ENCODE results near the gene SLC5A6.

SLC5A6 gene

DNA sequence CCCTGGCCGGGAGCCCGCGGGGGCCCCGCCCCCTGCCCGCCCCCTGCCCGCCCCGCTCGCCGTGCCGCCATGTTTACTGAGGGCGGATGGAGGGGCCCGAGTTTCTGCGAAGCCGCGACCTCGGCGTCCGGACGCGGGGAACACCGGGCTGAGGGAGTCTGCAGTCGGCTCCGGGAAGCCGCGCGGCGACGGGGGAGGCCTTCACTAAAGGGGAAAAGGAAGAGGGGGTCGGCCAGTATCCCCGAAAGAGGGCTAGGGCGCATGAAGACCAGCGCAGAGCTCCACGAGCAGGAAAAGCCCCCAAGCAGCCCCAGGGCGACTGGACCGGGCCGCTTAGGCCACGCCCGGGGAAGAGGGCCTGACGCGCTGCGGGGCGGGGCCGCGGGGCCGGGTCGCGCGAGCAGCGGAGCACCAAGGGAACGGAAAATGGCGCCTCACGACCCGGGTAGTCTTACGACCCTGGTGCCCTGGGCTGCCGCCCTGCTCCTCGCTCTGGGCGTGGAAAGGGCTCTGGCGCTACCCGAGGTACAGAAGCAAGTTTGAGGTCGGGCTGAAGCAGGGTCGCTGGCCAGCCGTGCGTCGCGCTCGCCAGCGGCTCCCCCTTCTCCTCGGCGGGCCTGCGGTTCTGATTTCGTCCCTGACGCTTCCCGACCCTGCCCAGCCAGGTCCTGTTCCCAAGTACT, at the start of gene SLC5A6, which contains the start of gene ATRAID:
TSS of gene SLC5A6 (minus strand) at position 326 of the 683 bp plus-strand sequence. CDS start 4,618 bp downstream, outside the sequence.
TSS of gene ATRAID (plus strand) at position 99 of the 683 bp plus-strand sequence. CDS start at position 427, 328 bp downstream.
- no peak for DNase-seq

DNA sequence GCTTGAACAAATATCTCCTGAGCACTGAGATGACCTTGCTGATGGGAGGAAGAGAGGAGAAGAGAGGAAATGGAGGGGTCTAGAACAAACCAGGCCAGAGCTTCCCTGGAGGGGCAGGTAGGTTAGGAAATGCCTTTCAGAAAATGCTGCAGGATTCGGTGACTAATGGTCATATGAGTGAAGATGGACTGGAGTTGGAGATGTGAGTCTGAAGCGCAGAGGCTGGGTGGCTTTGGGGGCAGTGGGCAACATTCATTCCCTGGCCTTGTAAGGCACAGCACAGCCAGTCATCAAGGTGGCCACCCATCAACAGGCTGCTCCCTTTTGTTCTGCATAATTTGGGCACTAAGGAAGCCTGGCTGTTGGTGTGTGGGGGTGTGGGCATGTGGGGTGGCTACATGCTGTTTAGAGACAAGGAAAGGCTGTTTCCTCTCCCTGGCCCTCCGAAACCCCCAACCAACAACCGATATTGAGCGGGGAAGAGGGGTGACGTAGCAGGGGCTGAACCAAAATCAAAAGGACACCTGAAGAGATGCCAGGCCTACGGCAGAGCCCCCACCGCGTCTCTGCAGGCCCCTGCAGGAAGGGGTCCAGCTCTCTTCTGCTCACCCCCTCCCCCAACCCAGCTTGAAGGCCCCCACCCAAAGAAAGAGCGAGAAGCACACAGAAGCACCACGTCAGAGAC, 49.3 kb upstream of the SLC5A6 start:
- no peak for DNase-seq

DNA sequence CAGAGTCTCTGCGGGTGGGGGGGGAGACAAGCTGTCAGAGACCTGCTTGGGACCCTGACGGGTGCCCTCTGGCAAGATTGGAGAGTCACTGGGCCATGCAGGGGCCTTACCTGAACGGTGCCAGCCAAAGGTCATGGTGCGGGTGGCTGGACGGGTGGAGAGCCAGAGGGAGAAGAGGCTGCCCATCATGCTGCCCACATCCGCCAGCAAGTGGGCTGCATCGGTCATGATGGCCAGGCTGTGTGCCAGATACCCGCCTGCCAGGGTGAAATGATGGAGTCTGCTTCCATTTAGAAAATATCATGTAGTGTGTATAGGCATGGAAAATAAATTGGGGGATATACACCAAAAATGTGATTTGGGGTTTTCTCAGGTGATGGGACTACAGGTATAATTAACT, 46.0 kb upstream of the SLC5A6 start:
- no peak for DNase-seq

DNA sequence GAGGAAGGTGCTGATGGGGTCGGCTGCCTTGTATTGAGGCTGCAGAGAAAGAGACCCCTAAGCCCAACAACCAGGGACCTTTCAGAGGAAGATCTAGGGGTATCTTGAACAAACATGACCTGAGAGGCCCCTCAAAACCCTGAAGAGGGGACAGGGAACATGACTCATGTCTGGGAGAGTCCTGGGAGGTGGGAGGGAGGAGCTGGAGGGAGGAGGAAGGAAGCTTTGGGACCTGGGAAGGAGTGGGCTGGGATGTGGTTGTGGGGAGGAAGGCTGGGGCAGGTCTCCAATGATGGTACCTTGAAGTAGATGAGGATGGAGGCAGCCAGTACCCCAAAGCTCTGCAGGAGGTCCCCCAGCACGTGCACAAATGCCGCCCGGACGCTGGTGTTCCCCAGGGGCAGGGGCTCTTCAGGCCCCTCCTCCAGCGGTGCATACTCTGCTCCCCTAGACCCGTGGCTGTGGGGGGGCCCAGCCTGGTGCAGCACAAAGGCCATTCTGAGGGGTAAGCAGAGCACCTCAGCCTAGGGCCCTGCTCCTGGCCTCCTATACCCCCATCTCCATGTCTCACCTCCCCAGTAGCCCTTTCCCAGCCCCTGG, 44.9 kb upstream of the SLC5A6 start:
- no peak for DNase-seq

DNA sequence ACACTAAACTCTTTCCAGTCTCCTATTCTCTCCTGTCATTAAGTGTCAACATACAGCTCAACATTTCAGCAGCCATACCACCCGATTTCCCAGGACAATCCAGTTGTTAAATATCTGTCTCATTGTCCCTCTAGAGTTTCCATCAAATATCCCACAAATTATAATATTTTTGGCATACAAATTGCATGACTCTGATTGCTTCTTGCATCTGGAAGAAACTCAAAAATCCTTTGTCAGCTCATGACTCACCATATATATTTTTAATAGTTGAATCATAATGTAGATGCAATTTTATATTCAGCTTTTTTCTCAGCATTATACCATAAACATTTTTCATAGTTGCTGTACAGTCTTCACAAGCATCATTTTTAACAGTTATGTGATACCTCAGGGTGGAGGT, 43.6 kb upstream of the SLC5A6 start:
- DNase-seq = no peak

DNA sequence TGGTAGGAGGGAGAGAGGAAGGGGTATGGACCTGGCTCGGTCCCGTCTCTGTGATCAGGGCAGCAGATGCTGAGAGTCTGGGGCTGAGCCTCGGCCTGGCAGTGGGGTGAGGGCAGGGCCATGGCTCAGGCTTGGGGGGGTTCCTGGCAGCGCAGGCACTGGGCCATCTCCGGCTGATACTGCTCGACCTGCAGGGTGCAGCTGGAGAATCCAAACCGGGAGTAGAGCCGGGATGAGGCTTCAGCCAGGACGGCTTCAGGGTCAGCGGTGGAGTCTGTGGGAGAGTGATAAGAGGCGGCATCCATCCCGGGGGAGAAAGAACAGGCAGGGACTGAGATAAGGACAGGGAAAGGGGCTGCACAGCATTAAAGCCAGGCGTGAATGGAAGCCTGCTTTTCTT, 43.1 kb upstream of the SLC5A6 start:
- no peak for DNase-seq

DNA sequence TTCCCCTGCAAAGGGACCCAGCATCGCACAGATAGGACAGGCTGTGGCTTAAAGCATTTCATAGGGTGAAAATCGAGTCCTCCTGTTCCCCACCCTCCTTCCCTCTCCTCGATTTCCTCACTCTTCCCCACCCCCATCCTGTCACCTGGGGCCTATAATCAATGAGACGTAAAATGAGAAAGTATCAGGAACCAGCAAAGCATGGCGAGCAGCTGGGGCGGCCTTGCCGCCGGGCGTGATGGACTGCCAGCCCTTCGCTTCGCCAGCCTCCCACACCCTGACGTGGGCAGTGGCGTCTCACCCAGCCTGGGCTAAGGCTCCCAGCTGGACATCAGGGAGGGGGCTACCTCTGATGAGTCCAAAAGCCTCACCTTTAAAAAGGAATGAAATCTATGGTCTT, 39.7 kb upstream of the SLC5A6 start:
- DNase-seq = no peak

DNA sequence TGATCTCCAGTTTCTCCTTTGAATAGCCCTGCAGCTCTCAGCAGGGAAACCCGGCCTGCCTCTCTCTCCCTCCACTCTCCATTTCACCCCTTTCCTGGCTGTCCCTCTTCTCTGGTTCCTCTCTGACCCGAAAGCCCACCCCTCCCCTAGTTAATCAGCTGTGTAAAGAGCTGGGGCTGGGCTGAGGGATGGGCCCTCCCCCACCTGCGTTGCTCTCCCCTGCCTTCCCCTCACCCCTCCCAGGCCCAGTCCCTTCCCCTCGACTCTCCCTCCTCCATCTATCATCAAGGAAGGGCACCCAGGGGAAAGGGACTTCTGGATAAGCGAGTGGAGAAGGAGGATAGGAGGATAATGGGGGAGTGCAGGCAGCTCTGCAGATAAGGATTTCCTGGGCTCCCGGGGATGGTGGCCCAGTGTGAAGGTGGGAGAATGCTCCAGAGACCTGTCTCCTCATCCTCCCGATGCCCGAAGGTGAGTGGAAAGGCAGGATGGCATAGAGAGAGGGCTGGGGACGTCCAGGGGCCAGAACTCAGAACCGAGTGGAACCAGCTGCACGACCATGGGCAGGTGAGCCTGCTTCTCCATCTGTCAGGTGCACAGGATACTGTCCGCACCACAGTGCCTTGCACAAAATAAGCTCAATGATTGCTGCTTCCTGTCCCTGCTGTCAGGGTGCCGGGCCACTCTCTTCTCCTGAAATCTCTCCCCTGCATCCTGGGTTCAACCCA, 38.7 kb upstream of the SLC5A6 start:
- DNase-seq = no peak

DNA sequence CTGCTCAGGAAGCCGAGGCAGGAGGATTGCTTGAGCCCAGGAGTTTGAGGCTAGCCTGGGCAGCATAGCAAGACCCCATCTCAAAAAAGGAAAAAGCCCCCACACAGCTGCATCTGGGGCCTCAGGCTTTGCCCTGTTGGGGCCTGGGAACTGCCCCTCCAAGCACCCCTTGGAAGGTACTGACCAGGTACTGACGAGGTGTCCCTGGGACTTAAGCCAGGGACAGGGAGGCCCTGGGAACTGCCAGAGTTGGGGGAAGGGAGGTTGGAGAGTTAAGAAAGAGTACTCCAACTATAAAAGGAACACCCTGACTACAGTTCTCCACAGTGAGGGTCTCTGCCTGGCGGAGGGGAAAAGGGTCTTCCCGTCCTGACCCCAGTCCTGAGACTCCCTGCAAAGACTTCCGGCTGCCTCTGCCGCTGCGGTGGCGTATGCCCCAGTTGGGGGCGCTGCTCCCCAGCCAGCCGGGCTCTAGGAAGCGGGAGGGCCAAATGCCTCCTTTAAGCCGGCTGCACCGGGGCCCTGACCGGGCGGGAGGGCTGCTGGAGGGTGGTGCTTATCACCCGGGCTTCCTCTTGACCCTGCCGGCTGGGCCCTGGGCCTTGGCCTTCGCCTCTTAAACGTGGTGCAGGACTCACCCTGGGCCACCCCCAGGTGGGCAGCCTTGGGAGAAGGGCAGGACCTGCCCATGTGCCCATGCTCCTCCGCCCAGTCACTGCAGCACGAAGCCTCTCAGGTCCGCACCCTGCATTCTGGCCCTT, 38.0 kb upstream of the SLC5A6 start:
- no peak for DNase-seq

DNA sequence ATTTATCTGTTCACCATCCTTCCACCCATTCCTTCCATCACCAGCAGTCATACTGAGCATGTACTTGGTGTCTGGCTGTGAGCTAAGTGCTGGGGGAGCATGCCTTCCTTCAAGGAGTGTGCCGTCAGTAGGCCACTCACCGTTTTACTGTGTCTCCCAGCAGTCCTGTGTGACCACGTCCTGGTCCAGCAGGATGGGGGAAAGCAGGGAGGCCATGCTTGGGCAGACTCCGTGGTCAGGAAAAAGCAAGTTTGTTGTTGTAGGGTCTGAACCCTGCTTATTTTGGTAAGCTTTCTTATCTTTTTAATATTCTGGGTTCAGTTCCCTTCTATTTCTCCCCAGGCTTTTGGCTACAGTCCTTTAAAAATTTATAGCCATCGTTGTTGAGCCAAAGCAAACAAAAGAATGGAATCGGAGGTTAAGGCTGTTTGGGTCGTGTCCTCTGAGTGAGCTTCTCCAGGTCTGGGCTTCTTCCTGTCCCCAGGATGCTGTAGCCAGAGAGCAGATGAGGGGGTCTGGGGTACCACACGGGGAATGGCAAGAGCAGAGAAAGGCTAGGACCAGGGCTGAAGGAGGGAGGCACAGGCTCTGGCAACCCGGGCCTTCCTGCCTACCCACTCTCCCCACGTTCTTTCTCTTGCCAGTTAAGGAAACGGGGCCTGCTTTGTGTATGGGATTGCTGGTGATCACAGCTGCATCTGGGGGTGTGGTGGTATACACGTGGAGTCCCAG, 37.3 kb upstream of the SLC5A6 start:
- DNase-seq = no peak

DNA sequence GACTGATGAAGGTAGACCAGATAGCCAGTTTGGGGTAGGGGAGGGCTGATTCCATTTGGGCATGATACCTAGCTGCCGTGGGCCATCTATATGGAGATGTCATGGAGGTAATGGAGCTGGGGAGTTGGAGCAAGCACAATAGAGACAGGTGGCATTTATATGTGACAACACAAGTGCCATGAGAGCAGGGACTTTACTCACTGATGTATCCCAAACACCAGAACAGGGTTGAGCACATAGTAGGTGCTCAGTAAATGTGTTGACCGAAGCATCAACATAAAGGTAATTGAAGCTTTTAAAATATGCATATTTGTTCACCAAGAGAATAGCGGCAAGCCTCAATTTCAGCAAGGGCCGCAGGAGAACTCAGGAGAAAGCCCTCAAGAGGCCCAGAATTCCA, 35.8 kb upstream of the SLC5A6 start:
- DNase-seq = no peak

DNA sequence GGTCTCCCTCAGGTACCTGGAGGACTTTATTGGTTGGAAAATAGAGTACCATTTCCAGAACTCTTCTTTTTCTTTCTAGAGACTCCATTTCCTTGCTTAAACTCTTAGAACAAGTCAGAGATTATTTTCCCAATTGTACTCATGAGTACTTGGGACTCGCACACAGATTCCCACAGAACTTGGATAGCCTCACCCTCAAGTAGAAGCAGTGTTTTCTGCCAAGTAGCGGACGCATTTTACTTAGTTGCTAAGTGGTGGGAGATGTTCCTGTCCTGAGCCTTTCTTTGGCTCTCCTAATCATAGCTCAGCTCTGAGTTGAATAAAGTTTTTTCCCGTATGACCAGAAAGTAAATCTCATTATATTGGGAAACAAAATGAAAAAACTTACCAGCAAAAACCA, 33.6 kb upstream of the SLC5A6 start:
- DNase-seq = no peak

DNA sequence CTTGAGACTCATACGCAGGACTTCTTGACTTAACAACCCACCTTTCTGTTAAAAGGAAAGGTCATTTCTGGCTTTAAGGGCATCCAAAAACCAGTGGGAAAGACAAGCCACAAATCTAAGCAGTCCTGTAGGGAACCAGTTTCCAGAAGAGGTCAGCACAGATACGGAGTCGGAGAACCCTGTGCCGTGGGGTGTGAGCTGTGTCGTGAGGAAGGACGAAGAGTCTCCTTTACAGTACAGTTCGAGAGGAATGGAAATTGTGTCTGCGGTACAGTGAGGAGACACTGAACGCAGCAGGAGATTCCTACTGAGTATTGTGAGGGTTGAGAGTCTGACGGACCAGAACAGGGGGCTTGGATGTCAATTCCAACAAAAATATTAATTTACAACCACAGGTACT, 33.0 kb upstream of the SLC5A6 start:
- DNase-seq = no peak

DNA sequence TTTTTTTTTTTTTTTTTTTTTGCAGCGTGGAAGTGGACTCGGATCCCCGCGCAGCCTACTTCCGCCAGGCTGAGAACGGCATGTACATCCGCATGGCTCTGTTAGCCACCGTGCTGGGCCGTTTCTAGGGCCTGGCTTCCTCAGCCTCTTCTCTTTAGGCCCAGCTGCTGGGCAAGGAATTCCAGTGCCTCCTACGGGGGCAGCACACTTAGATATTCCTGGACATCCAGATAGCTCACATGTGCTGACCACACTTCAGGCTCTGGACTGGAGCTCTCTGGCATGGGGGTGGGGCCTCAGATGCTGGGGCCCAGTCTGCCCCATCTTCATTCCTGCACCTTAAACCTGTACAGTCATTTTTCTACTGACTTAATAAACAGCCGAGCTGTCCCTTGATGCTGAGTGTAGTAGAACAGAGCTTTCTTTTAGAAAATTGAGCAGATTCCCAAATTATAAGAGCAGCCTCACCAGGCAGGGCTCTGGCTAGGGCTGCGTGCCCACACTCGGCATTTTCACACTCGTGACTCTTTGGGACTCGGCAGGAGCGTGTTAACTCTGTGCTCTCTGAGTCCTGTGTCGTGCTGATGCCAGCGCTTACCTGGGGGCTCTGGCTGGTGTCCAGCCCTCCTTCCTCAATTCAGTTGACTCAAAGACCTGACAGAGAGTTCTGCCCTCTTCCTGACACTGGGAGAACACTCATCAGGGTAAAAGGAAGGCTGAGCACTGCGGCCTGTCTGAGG, 31.5 kb upstream of the SLC5A6 start:
- DNase-seq = no peak

DNA sequence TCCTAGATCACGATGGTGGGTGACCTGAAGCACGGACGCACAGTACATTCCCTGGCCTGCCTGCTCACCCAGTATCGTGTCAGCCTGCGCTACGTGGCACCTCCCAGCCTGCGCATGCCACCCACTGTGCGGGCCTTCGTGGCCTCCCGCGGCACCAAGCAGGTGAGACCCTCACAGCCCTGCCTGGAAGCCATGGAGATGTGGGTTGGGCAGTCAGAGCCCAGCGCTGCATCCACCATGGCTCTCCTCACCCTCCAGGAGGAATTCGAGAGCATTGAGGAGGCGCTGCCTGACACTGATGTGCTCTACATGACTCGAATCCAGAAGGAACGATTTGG, 30.5 kb upstream of the SLC5A6 start:
- DNase-seq = no peak

DNA sequence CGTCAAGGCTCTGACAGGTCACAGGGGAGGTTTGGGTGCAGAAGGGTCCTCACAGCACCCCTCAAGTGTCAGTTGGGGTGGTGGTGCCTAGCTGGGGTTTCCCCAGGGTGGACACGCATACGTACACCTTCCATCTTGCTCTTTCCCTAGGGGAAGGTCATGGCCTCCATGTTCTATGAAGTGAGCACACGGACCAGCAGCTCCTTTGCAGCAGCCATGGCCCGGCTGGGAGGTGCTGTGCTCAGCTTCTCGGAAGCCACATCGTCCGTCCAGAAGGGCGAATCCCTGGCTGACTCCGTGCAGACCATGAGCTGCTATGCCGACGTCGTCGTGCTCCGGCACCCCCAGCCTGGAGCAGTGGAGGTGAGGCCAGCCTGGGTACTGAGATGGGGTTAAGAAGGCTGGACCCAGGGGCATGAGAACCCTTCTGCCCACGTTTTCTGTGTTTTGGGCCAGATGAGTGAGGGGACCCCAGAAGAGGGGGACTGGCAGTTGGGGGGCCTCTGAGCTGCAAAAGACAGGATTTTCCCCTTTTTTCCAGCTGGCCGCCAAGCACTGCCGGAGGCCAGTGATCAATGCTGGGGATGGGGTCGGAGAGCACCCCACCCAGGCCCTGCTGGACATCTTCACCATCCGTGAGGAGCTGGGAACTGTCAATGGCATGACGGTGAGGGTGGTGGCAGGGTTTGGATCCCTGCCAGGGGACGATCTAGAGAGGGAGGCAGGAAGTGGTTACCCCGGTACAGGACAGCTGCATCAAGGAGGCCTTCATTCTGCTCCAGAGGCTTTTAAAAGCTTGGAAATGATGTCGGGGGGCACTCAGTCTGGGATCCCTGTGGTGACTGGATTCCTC, 29.9 kb upstream of the SLC5A6 start:
- no peak for DNase-seq

DNA sequence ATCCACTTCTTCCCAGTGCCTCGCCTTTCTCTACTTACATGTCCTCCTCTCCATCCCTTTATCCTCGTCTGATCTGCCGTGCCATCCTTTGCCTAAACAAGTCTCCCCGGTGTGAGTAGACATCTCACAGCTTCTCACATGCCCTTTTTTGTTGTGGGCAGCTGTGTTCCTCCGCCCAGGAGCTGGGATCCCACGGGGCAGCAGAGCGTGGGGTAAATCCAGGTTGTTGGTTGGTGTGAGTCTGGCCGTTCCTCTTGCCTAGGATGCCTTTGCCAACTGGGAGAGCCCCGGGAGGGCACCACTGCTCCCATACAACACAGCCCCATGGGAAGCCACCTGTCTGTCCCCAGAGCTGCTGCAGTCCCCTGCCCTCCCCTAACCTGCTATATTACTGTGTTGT, 28.3 kb upstream of the SLC5A6 start:
- DNase-seq = no peak

DNA sequence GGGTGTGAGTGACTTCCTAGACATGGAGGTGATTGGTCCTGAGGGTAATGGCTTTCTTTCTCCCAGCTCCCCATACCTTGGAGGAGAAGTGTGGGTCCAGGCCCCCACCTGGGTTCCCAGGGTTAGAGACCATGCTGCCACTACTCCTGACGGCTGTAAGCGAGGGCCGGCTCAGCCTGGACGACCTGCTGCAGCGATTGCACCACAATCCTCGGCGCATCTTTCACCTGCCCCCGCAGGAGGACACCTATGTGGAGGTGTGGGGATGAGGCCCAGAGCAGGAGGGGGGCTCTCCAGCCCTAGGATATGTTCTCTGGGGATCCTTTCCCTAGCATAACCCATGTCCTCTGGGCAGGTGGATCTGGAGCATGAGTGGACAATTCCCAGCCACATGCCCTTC, 26.9 kb upstream of the SLC5A6 start:
- no peak for DNase-seq

DNA sequence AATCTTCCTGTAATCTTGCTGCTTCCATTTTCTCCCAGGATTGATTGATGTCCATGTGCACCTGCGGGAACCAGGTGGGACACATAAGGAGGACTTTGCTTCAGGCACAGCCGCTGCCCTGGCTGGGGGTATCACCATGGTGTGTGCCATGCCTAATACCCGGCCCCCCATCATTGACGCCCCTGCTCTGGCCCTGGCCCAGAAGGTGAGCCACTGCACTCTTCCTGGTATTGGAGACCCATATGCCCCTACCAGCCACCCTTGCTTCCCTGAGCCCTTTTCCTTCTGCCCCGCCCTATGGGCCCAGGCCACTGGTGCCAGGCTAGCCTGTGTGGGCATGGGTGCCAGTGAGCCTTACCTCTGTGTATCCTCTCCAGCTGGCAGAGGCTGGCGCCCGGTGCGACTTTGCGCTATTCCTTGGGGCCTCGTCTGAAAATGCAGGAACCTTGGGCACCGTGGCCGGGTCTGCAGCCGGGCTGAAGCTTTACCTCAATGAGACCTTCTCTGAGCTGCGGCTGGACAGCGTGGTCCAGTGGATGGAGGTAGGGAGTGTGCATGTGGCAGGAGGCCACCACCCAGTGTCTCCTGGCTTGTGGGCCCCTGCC, 25.4 kb upstream of the SLC5A6 start:
- no peak for DNase-seq

DNA sequence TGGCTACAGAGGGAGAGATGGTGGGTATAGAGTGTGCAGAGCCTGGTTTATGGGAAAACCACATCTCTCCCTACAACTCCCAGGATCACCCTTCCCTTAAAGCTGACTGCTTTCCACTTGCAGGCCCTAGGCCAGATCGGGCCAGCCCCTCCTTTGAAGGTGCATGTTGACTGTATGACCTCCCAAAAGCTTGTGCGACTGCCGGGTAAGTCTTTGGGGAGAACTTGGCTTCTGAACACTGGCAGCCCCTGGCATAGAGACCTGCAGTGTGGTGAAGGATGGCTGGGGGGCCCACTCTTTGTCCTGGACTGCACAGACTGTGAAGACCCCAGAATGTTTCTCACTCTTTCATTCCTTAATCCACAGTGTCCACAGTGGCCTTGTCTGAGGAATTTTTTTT, 24.6 kb upstream of the SLC5A6 start:
- DNase-seq = no peak

Data from SIG-M5 (cell line).